Measurements from ENCODE around the gene NR4A1.

The NR4A1 gene

GRCh38 chr12:52041695-52042123 lies 9.5 kb upstream of the NR4A1 start:
- DNase-seq (ENCODE audit: low read depth), result no peak

DNA sequence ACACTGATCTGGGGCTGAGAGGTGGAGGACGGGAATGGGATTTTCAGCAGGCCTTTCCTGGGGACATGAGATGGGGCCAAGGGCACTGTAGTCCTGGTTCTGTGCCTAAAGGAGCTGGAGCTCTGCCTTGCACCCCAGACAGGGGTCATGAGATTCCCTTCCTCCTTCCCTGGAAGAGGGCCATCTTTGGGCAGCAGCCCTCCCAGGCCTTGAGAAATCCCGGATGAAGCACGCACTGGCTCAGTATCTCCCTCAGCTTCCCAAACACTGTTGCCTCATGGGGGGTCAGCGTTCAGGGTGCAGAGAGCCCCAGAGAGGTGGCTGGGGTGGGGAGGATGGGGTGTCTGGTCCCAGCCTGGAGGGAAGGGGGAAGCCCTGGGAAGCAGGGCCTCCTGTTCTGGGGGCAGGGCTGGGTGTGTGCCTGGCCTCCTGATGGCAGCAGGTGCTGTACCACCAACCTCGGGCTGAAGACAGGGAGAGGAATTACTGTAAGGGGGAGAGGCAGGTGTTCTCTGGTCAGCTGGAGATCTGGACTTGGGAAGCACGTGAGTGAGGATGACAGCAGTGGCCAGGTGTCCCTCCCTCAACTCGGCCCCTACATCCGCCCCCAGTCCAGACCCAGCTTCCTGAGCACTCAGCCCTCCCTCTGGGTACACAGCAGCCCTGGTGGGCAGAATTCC lies 8.4 kb upstream of the NR4A1 start:
- DNase-seq (ENCODE audit: low read depth), result no peak

DNA sequence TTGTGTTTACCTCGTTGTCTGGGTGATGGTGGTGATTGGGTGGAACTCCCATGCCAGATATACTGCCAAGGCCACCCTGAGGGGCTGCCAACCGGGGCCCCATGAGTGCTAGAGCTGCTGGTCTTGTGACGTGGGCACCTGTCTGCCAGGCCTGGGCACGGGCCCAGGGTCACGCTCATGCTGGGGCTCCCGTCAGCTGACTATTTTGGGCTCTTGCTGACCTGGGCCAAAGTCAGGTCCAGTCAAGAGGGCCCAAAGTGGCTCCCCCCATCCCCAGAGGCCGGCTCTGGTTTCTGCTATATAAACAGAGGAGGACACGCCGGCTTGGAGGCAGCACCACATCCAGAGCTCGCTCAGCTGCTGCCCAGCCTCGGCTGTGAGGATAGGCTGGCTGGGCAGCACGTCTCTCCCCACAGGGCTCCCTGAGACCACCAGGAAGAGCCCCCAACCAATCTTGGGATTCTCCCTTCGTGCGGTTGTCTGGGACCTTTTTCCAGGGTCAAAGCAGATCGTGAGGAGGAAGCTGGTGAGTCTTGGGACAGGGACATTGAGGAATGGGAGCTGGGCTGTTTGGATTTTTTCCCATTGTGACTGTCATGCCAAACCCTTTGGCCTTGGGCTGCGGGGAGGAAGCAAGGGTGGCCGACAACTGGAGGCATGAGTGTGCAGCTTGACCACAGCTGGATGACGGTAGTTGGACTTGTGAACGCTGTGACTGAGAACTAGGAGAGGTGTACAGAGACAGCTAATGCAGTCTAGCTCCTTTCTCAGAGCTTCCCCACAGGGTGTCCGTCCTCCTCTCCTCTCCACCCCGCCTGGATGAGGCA lies 7.6 kb upstream of the NR4A1 start:
- no peak for DNase-seq (ENCODE audit: low read depth)

- DNase-seq (ENCODE audit: low read depth), result peak; percentile 93
Observed at GRCh38 chr12:52044292-52044983, 6.8 kb upstream of the NR4A1 start.

DNA sequence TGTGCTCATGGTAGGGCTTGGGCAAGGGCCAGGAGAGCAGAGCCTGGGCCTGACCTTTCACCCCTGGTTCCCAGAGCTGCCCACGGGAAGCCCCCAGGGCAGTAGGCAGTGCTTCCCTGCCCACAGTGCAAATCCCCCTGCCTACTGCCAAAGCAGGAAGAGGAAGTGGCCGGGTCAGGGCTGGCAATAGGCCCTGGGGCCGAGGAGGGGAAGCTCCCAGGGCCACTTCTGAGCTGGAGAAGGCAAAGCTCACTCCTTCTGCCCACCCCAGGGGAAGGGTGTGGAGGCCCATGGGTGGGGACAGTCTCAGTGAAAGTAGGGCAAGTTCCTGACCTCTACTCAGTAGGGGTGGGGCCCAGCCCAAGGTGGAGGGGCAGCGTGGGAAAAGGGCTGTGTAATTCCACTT lies 5.4 kb upstream of the NR4A1 start:
- DNase-seq (ENCODE audit: low read depth), result no peak

DNA sequence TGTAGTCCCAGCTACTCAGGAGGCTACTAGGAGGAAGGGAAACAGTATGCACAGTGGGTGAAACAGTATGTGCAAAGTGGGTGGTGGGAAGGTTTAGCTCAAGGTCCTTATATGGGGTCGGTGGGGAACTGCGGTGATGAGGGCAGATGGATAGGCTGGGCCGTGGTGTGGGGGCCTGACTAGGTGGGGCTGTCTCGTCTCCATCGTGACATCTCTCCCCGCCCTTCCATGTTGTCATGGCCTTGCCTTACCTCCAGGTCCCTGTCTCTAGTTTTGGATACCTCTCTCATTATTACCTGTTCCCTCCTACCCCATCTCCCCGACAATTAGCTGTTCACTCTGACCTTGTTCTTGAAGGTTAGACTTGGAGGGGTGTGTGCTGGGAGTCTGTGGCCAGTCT lies 4.4 kb upstream of the NR4A1 start:
- no peak for DNase-seq (ENCODE audit: low read depth)

GRCh38 chr12:52049286-52049685 lies 2.0 kb upstream of the NR4A1 start:
- DNase-seq (ENCODE audit: low read depth), result no peak

DNA sequence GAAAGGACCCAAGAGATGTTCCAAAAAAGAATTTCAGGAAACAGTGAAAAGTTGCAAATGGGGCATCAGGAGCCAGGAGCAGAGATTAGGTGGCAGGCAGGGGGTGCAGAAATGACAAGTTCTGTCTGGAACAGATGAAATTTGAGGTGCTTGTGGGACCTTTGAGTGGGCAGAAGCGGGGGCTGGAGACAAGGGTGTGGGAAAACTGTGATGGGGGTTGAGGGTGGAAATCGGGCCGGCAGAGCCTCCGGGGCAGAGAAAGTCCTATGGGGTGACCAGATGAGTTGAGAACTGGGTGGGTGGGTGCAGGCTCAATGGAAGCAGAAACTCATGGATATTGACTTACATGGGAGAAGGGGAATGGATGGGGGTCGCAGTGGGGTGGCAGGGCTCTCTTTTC lies 1.6 kb upstream of the NR4A1 start:
- DNase-seq (ENCODE audit: low read depth), result no peak

DNA sequence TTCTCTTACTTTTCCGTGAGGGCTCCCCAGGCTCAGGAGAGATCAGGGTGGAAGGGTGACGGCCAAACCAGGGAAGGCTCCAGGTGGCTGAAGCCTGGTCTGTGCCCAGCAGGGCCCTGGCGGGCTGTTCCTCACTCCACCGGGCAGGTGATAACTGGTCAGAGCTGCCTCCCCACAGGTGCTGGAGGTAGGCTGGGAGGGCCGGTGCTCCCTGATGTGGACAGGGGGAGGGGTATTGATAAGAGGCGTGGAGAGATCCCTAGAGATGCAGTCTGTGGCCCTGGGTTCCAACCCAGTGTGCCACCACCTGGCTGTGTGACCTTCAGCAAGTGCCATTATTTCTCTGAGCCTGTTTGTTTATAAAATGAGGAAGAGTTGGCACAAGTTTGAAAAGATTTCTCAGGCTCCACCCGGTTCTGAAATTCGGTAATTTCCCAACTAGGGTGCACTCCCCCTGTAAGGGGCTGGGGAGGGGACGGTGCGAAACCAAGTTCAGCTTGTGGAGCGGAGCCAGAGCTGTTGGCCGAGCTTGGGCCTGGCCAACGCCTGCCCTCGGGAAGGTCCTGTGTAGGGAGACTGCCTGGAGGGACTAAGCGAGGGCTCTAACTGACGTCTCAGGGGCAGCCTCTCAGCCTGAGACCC lies 1.0 kb upstream of the NR4A1 start:
- no peak for DNase-seq (ENCODE audit: low read depth)

- no peak for DNase-seq (ENCODE audit: low read depth)
Observed at GRCh38 chr12:52052468-52053186, 1.4 kb downstream of the NR4A1 start.

DNA sequence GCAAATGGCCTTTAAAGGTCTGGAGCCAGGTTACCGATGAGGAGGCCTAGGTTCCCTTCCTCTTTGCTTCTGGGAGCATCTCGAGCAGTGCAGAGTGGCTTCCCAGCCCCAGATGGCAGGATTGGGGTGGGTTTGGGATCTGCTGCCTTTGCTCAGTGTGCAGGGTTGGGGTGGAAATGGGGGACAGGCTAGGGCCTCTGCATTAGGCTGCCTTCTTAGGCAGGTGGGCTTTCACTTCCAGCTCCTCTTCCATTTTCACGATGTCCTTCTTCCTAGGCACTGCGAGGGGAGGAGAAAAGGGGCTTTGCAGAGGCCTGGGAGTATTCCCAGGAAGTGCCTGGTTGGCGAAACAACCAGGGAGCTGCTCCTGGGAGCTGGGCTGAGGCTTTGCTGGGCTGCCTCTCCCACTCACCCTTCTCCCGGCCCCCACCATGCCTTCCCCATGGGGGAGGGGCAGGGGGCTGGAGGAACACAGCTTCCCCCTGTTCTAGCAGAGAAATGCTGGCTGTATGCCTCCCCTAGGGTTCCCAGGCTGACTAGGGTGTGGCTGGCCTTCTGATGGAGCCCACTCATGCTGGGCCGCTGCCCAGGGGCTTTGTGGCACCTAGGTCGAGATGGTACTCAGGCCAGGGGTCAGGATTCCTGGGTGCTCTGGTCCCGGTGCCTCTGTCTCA lies 2.4 kb downstream of the NR4A1 start:
- no peak for DNase-seq (ENCODE audit: low read depth)

- DNase-seq (ENCODE audit: low read depth), result no peak
Observed at GRCh38 chr12:52054231-52054832, 3.1 kb downstream of the NR4A1 start.

DNA sequence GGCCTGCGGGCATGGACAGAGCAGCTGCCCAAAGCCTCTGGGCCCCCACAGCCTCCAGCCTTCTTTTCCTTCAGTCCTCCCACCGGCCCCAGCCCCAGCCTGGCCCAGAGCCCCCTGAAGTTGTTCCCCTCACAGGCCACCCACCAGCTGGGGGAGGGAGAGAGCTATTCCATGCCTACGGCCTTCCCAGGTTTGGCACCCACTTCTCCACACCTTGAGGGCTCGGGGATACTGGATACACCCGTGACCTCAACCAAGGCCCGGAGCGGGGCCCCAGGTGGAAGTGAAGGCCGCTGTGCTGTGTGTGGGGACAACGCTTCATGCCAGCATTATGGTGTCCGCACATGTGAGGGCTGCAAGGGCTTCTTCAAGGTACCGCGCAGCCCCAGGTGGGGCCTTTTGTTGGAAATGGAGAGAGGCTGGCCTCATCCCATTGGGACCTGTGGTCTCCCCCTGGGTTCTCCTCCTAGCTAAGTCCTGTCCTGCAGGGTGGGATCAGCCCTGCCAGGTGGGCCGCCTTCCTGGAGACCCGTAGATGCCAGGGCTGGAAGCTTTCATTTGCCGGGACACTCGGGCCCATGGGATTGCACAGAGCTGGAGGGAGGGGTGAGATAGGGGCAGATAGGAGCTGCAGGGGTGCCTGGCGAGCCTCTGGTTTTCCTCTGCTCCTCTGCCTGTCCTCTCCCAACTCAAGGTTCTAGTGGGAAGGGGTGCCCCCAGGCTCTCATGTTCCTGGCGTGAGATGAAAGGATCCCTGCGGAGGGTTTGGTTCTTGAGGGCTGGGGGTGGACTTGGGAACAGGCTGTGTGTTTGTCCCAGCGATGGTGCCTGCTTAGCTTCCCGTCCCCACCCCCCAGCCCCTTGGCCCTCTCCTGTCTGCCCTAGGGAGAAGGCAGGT lies 3.8 kb downstream of the NR4A1 start:
- no peak for DNase-seq (ENCODE audit: low read depth)

DNA sequence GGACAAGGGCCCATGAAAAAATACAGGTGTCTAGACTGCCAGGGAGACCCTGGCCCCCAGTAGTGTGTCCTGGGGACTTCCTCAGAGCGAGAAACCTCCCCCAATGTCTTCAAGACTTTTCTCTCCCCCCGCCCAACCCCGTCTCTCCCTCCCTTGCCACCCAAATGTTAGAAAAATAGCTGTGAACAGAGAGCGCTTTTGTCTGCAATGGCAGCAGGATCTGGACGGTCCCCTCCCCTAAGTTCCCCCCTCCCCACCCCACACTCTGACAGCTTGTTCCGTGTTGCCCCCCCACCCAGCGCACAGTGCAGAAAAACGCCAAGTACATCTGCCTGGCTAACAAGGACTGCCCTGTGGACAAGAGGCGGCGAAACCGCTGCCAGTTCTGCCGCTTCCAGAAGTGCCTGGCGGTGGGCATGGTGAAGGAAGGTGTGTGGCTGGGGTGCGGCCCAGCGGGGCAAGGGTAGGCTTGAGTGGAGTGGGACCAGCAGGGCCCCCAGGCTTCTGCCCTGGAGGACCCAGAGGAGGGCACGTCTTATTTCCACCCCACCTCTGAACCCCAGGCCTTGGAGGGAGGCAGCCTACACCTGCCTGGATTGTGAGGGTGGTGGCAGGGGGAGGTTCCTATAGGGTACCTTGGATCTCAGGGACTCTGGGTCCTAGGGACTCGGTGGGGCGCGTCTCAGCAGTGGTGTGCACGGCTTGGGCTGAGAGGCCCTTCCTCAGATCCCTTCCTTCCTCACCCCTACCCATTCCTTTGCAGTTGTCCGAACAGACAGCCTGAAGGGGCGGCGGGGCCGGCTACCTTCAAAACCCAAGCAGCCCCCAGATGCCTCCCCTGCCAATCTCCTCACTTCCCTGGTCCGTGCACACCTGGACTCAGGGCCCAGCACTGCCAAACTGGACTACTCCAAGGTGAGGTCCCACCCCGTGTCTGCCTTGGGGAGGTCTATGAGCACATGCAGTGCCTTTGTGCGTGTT lies 4.8 kb downstream of the NR4A1 start:
- DNase-seq (ENCODE audit: low read depth), result no peak

- no peak for DNase-seq (ENCODE audit: low read depth)
Observed at GRCh38 chr12:52056801-52057637, 5.8 kb downstream of the NR4A1 start.

DNA sequence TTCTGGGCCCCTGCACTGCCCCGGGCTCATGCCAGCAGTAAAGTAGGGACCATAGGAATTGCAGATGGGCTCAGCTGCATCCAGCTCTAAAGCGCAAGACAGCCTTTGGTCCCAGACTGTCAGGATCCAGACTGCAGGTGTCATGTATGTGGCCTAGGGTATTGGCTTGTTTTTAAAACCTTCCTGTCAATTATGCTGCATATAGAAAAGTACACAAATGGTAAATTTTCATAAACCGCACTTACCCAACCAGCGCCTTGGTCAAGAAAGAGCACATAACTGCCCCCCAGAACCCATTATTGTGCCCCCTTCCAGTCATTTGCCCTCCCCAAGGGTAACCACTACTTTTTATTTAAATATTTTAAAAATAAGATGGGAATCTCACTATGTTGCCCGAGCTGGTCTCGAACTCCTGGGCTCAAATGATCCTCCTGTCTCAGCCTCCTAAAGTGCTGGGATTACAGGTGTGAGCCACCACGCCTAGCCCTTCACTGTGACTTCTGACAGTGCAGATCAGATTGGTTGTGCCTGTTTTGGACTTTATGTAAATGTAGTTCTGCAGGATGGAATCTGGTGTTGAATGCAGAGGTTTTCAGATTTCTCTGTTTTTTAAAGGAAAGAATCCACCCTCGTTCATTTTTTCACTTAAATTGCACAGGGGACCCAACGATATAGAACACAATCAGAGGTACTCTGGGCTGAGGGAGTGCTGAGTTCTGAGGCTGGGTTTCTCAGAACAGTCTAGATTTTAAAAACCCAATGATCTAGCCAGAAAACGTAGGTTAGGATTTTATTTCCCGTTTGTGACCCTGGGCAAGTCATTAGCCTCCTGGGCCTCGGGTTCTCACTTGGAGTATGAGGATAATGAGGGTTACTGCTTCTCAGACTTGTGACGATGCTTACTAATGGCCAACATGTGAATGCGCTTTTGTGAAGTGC lies 6.7 kb downstream of the NR4A1 start:
- no peak for DNase-seq (ENCODE audit: low read depth)

Data from stromal cell of bone marrow (primary cell).